GM10248 (cell line): ENCODE results near the gene E2F8.

Experiments
- CTCF ChIA-PET: fragments of 300-600 bp; sonication (Branson Sonifier 250); formaldehyde crosslinking; extraction: SDS; loops from one replicate; lab custom pipeline; 2021; ENCODE audit warnings: antibody characterized with exemption; lab: Yijun Ruan, JAX
- POLR2A ChIA-PET: fragments of 350-650 bp; sonication (Branson Sonifier 250); formaldehyde crosslinking; extraction: SDS; loops from one replicate; lab custom pipeline; 2020; ENCODE audit warnings: antibody characterized with exemption; lab: Yijun Ruan, JAX
- DNase-seq: peaks from one replicate; pipeline ENCODE4 v3.0.0; 2012; ENCODE audit errors: extremely low spot score
- TF ChIP-seq, protein P1 (sequence below): IDR thresholded peaks from 2 replicates; pipeline ENCODE4 v1.5.1; 2012; ENCODE audit warnings: mild to moderate bottlenecking, low read depth; ENCODE audit errors: extremely low read depth, missing control alignments, control extremely low read depth

The E2F8 gene

DNA sequence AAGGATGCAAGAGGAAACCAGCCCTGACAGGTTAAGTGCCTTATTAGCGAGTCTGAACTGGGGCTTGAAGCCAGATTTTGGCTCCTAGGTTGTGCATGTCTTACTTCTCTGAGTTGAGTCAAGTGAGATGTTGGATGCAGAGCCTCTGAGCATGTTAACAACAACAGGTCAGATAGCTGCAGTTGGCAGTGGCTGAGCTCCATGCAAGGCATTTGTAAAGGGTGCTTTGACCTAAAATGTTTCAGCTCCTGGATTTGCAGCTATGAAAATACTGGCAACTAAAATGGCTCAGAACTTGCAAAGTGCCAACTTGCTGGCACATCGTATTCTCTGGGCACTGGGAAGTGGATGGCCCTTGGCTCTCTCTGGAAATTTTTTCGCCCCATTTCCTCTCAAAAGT is 22.5 kb downstream of the E2F8 start:
- DNase-seq = no peak
- POLR2A ChIA-PET = no interaction called here
- TF ChIP-seq, protein P1, sequence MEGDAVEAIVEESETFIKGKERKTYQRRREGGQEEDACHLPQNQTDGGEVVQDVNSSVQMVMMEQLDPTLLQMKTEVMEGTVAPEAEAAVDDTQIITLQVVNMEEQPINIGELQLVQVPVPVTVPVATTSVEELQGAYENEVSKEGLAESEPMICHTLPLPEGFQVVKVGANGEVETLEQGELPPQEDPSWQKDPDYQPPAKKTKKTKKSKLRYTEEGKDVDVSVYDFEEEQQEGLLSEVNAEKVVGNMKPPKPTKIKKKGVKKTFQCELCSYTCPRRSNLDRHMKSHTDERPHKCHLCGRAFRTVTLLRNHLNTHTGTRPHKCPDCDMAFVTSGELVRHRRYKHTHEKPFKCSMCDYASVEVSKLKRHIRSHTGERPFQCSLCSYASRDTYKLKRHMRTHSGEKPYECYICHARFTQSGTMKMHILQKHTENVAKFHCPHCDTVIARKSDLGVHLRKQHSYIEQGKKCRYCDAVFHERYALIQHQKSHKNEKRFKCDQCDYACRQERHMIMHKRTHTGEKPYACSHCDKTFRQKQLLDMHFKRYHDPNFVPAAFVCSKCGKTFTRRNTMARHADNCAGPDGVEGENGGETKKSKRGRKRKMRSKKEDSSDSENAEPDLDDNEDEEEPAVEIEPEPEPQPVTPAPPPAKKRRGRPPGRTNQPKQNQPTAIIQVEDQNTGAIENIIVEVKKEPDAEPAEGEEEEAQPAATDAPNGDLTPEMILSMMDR = no peak
- CTCF ChIA-PET = interaction anchor here (1.4 kb wide), 1 partner anchor 41 kb away, joined by 4 read pairs; no protein-coding TSS in a partner anchor

DNA sequence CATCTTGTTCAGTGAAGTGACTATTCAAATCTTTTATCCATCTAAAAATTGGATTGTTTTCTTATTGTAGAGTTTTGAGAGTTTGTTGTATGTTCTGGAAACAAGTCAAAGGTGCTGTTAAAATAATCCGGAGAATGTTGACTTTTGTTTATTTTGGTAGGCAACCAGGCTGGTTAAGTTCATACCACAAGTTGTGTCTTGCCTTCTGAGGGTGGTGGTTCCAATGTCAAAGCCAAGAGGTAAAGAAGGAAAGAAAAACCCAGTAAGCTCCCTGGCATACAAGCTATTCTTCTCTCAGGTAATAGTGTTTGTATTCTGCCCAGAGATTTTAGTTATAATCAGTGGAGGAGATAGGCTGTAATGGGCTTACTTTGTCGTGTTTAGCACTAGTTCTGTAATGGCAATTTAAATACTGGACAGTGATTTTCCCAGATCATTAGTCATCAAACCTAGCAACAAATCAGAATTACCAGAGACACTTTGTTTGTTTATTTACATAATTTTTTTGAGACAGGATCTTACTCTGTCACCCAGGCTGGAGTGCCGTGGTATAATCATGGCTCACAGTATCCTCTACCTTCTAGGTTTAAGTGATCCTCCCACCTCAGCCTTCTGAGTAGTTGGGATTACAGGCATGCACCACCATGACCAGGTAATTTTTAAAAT is 23.9 kb downstream of the E2F8 start:
- ChIA-PET POLR2A (no interaction called here), CTCF (interaction anchor here (1.2 to 1.5 kb wide), 2 partner anchors 13 to 24 kb away, joined by 3 to 5 read pairs; partner anchors contain the start of gene E2F8)
- TF ChIP-seq, protein P1 = no peak
- DNase-seq = no peak

DNA sequence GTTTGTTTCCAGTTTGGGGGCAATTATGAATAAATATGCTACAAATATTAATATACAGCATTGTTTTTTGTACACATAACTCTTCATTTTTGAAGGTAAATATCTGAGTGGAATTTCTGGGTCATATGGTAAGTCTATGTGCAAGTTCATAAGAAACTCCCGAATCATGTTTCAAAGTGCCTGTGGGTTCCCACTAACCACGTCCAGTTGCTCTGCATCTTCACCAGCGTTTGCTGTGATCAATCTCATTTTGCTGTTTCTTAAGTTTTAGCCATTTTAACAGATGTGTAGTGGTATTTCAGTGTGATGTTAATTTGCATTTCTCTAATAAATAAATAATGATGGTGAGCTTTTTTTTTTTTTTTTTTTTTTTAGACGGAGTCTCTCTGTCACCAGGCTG is 24.7 kb downstream of the E2F8 start:
- TF ChIP-seq, protein P1 = no peak
- CTCF ChIA-PET = interaction anchor here (1.2 to 1.6 kb wide), 4 partner anchors 14 to 137 kb away, joined by 3 to 5 read pairs (median 3); partner anchors contain the start of gene E2F8
- no peak for DNase-seq
- POLR2A ChIA-PET = no interaction called here

DNA sequence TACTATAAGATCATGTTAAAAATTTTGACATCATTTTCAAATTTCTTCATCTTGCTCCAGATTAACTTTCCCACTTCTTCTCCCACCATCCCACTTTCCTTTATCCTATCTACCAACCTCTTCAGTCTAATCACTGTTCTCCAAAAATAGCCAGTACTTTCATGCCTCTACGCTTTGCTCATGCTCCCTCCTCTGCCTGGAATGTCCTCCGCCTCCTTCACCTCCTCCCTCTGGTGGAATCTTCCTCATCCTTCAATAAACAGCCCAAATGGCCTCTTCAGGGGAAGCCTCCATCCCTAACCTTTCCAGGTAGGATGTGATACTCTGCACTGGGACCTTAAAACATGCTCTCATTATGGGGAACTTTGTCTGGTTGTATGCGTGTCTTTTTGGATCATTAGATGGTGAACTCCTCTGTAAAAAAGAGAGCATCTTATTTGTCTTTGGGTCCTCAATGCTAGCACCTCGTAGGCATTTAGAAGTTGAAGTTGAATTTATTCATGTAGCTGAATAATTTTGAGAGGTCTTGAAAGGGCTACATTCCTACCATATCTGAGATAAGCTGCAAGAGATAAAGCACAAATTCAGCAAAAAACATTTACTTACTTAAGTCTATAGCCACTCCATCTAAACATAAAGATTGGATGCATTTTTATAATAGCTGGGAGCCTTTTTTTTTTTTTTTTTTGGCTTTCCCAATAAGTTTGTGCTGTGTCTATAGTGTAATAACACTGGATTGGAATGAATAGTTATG is 31.0 kb downstream of the E2F8 start:
- DNase-seq = no peak
- POLR2A ChIA-PET = no interaction called here
- CTCF ChIA-PET = no interaction called here
- TF ChIP-seq, protein P1 = no peak

DNA sequence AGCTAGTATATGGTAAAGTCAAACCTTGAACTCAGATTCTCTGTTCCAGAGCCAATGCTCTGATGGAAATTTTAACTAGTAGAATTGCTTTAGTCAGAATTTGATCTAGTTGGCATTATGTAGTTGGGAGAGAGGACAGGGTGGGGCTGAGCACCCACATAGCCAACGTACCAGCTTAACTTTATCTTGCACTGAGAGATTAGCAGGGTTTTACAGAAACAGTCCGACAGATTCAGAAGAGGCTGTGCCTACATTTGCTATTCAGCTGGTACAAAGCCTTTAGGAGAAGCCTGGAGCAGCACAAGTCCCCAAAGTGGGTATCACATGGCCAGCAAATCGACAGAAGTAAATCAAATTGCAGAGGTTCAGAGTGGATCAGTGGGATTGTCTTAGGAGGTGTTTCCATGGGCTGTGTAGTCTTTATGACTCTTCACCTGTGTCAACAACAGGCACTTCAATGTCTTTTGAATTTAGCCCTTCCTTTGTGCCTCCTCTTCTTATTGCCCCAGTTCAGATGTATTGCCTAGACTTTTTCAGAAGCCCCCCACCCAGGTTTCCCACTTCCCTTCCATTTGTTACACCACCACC is 31.7 kb downstream of the E2F8 start:
- no peak for DNase-seq
- ChIA-PET CTCF (no interaction called here), POLR2A (no interaction called here)
- TF ChIP-seq, protein P1 = no peak

DNA sequence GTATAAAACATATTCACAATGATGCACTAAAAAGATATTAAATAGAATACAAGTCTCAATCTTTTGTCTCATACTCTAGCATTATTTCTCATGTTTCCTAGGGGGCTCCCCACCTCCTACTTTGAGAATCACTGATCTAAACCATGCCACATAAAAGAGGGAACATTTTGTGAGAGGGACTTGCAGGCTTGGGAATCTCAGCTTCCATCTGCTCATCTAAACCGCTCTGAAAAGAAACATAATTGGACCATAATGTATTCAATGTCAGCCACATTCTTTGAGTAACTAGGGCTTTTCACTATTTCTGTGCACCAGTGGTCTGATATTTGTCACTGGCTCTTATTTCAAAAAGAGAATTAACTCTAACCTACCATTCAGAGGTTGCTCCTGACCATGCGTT is 32.6 kb downstream of the E2F8 start:
- no peak for DNase-seq
- TF ChIP-seq, protein P1 = no peak
- POLR2A ChIA-PET = no interaction called here
- CTCF ChIA-PET = no interaction called here
